UCSD-AML1 (cell line): ENCODE data around the gene SP4.

Experiments used
- DNase-seq: peaks from one replicate; lab custom pipeline; 2025; ENCODE audit not compliant: unreplicated experiment; lab: John Stamatoyannopoulos, UW

SP4 gene

GRCh38 chr7:21443149-21443841 lies 15.4 kb downstream of the SP4 start:
- no peak for DNase-seq

GRCh38 chr7:21448974-21449373 lies 21.1 kb downstream of the SP4 start:
- DNase-seq = no peak

GRCh38 chr7:21450076-21450475 lies 22.2 kb downstream of the SP4 start:
- DNase-seq = no peak

- no peak for DNase-seq
Observed at GRCh38 chr7:21450941-21451340, 23.1 kb downstream of the SP4 start.

GRCh38 chr7:21454182-21454581 lies 26.3 kb downstream of the SP4 start:
- DNase-seq = no peak

- no peak for DNase-seq
Observed at GRCh38 chr7:21454906-21455305, 27.0 kb downstream of the SP4 start.

GRCh38 chr7:21461282-21461681 lies 33.4 kb downstream of the SP4 start:
- DNase-seq = no peak

- no peak for DNase-seq
Observed at GRCh38 chr7:21462081-21462480, 34.2 kb downstream of the SP4 start.

- DNase-seq = no peak
Observed at GRCh38 chr7:21463524-21463923, 35.6 kb downstream of the SP4 start.

GRCh38 chr7:21468969-21469368 lies 41.1 kb downstream of the SP4 start:
- DNase-seq = no peak

GRCh38 chr7:21469894-21470293 lies 42.0 kb downstream of the SP4 start:
- no peak for DNase-seq

GRCh38 chr7:21472029-21472428 lies 44.1 kb downstream of the SP4 start:
- no peak for DNase-seq

- DNase-seq = no peak
Observed at GRCh38 chr7:21476429-21476828, 48.5 kb downstream of the SP4 start.

GRCh38 chr7:21480693-21481403 lies 53.0 kb downstream of the SP4 start:
- no peak for DNase-seq

- no peak for DNase-seq
Observed at GRCh38 chr7:21486511-21486910, 58.6 kb downstream of the SP4 start.

GRCh38 chr7:21495731-21496130 lies 67.8 kb downstream of the SP4 start:
- no peak for DNase-seq

- DNase-seq = no peak
Observed at GRCh38 chr7:21497072-21497471, 69.2 kb downstream of the SP4 start.

GRCh38 chr7:21500117-21500832 lies 72.4 kb downstream of the SP4 start:
- DNase-seq = no peak

GRCh38 chr7:21504021-21504420 lies 76.1 kb downstream of the SP4 start:
- DNase-seq = no peak

GRCh38 chr7:21507627-21508343 lies 79.9 kb downstream of the SP4 start:
- DNase-seq = peak; percentile 4

- no peak for DNase-seq
Observed at GRCh38 chr7:21508538-21508937, 80.7 kb downstream of the SP4 start.
